ENCODE data around the gene EFNA5. TPM values are rescaled to one million over a fixed set of nuclear protein-coding genes. Genes with fewer than 3 reads are reported as not detected.

The EFNA5 gene
- total RNA-seq, 4 donors from 2014 or later, result 6.8 to 17.9 (median 11.5) TPM

DNA sequence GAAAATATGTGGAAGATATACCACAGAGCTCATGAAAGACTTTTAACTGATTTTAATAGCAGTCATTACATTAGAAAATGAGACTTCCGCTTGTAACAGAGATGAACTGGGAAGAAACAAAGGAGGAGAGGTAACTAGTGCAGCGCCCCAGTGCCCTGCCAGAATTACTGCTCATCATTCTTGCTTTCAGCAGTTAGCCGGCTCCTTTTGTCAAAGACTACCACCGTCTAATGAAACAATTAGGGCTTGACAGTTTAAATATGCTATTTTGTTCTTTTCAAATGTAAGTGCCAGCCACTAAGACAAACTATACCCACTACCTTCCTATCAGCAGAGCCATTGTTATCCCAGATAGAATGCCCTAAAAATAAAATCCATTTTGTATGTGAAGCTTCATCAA lies 328.4 kb downstream of the EFNA5 start:
- intact Hi-C loops (cut with DNase I), result no loop called here
- no peak for TF ChIP-seq POLR2A (IDR thresholded peaks at IDR 0.05)
- TF ChIP-seq, protein P1, sequence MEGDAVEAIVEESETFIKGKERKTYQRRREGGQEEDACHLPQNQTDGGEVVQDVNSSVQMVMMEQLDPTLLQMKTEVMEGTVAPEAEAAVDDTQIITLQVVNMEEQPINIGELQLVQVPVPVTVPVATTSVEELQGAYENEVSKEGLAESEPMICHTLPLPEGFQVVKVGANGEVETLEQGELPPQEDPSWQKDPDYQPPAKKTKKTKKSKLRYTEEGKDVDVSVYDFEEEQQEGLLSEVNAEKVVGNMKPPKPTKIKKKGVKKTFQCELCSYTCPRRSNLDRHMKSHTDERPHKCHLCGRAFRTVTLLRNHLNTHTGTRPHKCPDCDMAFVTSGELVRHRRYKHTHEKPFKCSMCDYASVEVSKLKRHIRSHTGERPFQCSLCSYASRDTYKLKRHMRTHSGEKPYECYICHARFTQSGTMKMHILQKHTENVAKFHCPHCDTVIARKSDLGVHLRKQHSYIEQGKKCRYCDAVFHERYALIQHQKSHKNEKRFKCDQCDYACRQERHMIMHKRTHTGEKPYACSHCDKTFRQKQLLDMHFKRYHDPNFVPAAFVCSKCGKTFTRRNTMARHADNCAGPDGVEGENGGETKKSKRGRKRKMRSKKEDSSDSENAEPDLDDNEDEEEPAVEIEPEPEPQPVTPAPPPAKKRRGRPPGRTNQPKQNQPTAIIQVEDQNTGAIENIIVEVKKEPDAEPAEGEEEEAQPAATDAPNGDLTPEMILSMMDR (IDR thresholded peaks at IDR 0.05), result no peak
- Histone ChIP-seq H3K27ac (no peak overlapping the region), H3K4me3 (no peak overlapping the region), H3K9me3 (peaks cover 0 to 20% (median 5%) of the 10 kb centered on the region in 3 donors), H3K27me3 (no peaks in the 10 kb centered on the region), H3K4me1 (peaks cover 0 to 18% (median 0%) of the 10 kb centered on the region in 3 donors), H3K36me3 (no peaks in the 10 kb centered on the region)
- DNase-seq, result no peak
- WGBS, 2 donors, result 47 to 56% methylated on average over 4 of the region's 4 CpGs

- TF ChIP-seq, protein P1 (IDR thresholded peaks at IDR 0.05), result no peak
- no peak for TF ChIP-seq POLR2A (IDR thresholded peaks at IDR 0.05)
These were observed 329.2 kb downstream of the EFNA5 start for GRCh38 chr5:107341376-107342084.

DNA sequence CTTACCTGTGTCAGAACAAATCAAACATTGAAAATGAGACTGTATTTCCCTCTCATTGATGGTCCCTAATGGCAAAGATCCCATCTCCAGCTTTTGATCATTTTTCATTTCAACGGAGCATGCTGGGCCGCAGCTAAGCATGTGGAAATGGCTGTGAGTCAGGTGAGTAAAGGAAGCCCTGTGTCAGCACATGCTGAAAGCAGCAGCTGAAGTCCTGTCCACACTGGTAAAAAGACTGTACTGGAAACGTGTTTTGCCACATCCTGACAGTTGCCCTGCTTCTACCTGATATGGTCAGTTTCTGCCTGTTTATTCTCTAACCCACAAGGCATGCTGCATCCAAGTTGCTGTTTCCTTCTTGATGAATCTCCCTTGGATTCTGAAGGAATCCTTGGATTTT lies 330.1 kb downstream of the EFNA5 start:
- peaks cover 0 to 27% (median 0%) of the 10 kb centered on the region in 3 donors for H3K4me1 ChIP-seq
- H3K27me3 ChIP-seq, result no peaks in the 10 kb centered on the region
- WGBS, 2 donors, result 21 to 52% methylated on average over 3 of the region's 3 CpGs
- intact Hi-C loops (cut with DNase I), result no loop called here
- H3K4me3 ChIP-seq, result no peak overlapping the region
- no peak for TF ChIP-seq POLR2A (IDR thresholded peaks at IDR 0.05)
- TF ChIP-seq, protein P1 (IDR thresholded peaks at IDR 0.05), result no peak
- H3K36me3 ChIP-seq, result no peaks in the 10 kb centered on the region
- no peak for DNase-seq
- H3K9me3 ChIP-seq, result peaks cover 0 to 8% (median 0%) of the 10 kb centered on the region in 3 donors
- H3K27ac ChIP-seq, result peak overlapping the region in 2 of 4 donors; percentile 34 to 43

More at GRCh38 chr5:107341376-107342084, 329.2 kb downstream of the EFNA5 start:
- Histone ChIP-seq H3K27ac (no peak overlapping the region), H3K36me3 (no peaks in the 10 kb centered on the region), H3K4me3 (no peak overlapping the region), H3K4me1 (peaks cover 0 to 26% (median 0%) of the 10 kb centered on the region in 3 donors), H3K27me3 (no peaks in the 10 kb centered on the region), H3K9me3 (peaks cover 0 to 16% (median 3%) of the 10 kb centered on the region in 3 donors)
- intact Hi-C loops (cut with DNase I), result no loop called here
- 84 to 87% methylated on average over 6 of the region's 6 CpGs for WGBS, 2 donors
- no peak for DNase-seq

DNA sequence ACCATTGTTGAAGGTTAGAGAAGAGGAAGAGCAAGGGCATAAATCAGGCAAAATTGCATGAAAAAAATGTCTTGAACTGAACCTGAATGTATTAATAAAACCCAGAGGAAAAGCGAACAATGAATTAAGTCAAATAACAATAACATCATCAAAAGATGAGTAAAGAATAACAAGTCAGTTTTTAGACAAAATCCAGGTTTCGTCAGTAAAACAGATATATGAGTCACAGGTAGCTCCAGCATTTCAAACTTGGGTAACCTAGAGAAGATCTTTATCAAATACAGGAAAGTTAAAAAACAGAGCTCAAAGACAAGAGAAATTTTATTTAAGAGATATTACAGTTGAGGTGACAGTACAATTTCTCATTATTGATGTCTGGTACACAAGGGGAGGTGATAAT lies 332.4 kb downstream of the EFNA5 start:
- no peaks in the 10 kb centered on the region for H3K27me3 ChIP-seq
- WGBS, 2 donors, result 72 to 92% methylated on average over 2 of the region's 2 CpGs

GRCh38 chr5:107337281-107337680 lies 333.5 kb downstream of the EFNA5 start:
- TF ChIP-seq, protein P1 (IDR thresholded peaks at IDR 0.05), result no peak
- no peak for TF ChIP-seq POLR2A (IDR thresholded peaks at IDR 0.05)
- WGBS, 2 donors, result 7 to 33% methylated on average over 1 of the region's 1 CpG
- peaks cover 0 to 21% (median 0%) of the 10 kb centered on the region in 3 donors for H3K4me1 ChIP-seq
- intact Hi-C loops (cut with DNase I), result no loop called here
- no peaks in the 10 kb centered on the region for H3K9me3 ChIP-seq
- peak overlapping the region in 2 of 4 donors; percentile 64 to 72 for H3K27ac ChIP-seq
- no peak for DNase-seq
- H3K27me3 ChIP-seq, result no peaks in the 10 kb centered on the region
- no peaks in the 10 kb centered on the region for H3K36me3 ChIP-seq
- no peak overlapping the region for H3K4me3 ChIP-seq

More for the DNA sequence above, 332.4 kb downstream of the EFNA5 start:
- no peak for DNase-seq
- Histone ChIP-seq H3K4me1 (peaks cover 0 to 27% (median 0%) of the 10 kb centered on the region in 3 donors), H3K27ac (no peak overlapping the region), H3K4me3 (no peak overlapping the region), H3K36me3 (no peaks in the 10 kb centered on the region), H3K9me3 (no peaks in the 10 kb centered on the region)
- intact Hi-C loops (cut with DNase I), result no loop called here
- TF ChIP-seq, protein P1 (IDR thresholded peaks at IDR 0.05), result no peak
- no peak for TF ChIP-seq POLR2A (IDR thresholded peaks at IDR 0.05)

All from esophagus squamous epithelium (tissue), 5 donors.